ENCODE measurements around the gene PRDM11.

The PRDM11 gene

DNA sequence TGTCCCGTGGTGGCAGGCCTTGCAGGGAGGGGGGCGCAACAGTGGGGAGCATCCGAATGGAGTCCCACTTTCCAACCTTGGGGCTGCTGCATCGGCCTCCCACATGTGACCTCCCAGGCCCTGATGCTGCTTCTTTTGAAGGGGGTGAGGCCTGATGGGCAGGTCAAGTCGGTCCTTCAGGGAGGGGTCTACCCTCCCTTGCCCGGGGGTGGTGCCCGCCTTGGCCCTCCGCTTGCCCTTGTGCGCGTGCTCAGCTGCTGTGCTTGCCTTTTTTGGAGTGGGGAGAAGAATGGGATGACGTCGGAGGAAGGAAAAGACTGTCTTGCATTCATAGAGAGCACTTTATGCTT lies 66.9 kb downstream of the PRDM11 start:
- DNase-seq, result no peak

DNA sequence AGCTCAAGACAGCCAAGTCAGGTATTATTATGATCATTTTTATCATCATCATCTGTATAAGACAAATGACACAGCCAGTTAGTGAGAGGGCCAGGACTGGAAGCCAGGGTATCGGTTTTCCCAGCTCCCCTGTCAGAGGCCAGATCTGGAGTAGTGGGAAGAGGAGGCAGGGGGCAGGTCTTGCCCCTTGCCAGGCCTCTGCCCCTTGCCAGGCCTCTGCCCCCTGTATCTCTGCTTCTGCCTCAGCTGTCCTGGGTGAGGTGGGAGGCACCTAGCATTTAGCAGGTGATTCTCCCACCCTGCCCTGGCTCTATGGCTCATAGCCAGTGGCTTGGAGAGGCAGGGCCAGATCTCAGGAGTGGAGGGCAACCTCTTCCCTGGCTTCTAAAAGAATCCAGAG lies 67.3 kb downstream of the PRDM11 start:
- no peak for DNase-seq

DNA sequence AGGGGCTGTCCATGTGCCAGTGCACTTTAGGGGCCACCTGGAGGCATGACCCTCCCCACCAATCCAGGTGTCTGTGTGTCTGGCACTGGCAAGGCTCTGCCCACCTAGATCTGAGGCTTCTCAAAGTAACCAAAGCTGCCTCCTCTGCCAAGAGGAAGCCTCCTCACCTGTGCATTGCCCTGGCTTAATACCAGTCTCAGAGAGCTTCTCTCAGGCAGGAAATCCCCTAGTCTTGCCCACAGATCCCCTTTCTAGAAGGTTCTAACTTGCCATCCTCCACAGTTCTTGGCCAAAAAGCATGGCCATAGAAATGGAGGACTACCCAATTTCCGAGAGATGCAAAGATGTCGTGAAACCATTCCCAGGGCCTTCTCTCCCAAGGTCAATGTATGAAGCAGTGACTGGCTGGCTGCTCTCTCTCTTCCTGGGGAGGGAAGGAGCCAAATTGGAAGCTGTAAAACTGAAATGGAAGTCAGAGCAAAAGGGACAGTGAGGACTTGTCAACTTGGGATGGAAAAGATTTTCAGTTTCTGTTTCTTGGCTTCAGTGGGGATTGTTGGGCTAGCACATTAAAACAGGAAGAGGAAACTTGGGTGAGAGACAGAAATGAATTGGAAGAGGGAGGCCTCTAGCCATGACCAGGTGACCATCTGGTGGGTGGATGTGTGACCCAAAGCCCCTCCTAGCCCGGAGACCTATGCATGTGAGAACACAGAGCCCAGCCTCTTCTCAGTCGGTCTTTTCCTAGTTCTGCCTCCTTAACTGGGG lies 68.8 kb downstream of the PRDM11 start:
- no peak for DNase-seq

DNA sequence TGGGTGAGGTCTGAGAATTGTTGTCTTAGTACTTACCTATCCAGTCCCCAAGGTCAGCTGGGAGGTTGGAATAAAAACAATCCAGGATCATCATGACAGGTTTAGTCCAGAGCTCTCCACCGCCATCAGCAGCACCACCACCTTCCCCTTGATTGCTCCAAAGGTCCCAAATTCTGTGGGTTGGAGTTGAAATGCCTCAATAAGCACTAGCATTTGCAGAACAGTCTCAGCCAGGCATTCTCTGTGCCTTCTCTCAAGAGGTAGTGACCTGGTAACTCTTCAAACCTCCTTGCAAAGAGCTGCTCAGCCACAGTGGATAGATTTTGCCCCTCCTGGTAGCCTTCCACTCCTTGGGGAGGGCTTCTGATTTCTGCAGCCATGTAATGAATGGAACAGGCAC lies 69.6 kb downstream of the PRDM11 start:
- no peak for DNase-seq

DNA sequence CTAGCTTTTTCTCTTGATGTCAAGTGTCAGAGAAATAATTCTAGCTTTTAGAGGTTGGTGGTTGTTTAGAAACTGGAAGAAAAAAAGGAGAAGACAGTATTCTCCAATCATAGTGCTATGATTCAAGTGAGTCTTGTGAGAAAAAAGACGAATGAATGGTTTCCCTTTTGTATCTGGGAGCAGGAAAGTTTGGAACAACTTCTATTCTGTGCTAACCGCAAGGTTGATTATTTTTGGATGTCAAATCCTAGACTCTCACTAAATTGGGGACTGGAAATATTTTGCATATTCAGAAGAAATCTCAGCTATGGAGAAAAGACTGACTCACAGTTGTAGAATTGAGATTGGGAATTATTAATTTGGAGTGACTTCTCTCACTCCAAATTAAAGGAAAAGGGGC lies 70.5 kb downstream of the PRDM11 start:
- no peak for DNase-seq

DNA sequence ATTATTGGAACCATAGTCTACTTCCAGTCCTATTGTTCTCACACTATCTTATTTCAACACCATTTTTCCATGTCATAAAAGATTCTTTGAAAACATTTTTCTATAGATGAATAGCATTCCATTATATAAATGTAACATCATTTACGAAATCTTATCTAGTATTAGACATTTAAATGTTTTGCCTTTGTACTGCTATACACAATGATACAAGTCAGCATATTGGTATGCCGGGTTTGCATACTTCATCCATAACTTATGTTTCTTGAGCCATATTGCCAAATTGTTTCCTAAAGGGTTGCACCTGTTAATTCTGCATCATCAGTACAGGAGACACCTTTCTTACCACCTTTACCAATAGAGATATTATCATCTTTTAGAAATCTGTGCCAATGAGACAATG lies 71.6 kb downstream of the PRDM11 start:
- no peak for DNase-seq

DNA sequence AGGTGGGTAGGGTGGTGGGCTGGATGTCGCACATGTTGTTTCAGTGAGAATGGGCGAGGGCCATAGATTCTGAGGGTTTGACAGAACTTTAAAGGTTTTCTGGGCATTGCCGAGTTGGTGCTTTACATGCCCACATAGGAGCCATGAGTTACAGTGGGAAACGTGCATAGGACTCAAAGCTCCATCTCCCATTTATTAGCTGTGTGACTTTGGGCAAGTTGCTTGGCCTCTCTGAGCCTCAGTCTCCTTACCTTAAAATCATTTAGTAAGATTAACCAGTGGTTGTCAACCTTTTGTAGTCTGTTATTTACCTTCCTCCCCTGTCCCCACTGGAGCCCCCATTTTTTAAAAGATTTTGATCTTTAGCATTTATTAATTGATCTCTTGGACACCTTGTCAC lies 72.3 kb downstream of the PRDM11 start:
- DNase-seq, result no peak

DNA sequence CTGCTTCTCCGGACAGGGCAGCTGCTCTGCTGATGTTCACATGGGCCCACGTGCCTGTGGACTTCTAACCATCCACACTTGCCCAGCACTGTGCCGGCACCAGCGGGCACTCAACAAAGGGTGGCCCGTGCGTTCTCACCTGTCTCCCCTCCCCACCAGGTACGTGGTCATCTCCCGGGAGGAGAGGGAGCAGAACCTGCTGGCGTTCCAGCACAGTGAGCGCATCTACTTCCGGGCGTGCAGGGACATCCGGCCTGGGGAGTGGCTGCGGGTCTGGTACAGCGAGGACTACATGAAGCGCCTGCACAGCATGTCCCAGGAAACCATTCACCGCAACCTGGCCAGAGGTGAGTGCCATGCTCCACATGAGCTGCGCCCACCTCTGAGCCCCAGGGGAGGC lies 73.0 kb downstream of the PRDM11 start:
- DNase-seq, result no peak

DNA sequence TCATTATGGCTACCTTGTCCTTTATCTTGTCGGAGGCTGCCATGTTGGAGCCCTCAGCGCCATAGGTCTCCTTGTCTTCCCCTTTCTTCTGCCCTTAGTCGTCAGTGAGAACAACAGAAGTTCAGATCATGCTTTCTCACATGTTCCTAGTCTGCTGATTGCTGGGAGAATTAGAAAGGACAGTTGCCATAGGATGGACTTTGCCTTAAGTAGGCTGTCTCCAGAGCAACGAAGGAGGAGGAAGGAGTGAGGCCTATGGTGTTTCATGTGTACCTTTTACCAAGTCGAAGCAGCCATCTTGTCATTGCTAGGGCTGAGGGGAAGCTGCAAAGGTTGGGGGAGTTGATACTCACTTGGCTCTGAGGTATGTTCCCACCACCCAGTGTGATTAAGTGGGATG lies 77.1 kb downstream of the PRDM11 start:
- DNase-seq, result no peak

DNA sequence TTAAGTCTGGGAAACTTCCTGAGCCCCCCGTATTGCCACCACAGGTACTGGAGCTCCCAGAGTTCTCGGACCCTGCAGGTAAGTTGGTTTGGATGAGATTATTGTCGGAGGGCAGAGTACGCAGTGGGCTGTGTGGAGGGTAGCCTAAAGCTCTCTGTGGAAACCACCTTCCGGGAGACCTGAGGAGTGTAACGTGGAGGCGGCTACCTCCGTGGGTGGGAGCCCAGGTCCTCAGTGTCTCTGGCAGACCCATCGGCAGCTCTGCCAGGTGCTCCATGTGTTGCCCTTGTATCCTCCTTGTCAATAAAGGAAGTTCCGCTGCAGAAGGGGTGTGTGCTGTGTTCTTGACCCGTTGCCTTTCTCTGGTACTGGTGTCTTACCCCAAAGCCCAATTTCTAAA lies 78.3 kb downstream of the PRDM11 start:
- DNase-seq, result no peak

DNA sequence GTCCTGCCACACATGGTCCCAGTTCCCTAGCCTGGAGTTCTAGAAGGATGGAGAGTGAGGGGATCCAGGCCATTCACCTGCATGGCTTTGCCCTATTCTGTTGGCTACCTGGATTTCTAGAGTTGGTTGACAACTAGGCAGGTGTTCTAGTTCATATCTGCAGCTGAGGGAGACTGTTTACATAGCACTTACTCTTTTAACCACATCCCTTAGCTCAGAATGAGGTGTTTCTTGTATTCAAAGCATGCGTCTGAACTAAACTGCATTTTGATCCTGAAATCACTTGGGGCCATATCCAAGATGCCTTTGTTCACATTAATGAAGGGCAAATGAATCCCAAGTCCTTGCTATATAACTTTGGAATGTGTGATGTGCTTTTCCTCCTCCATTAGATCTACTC lies 78.8 kb downstream of the PRDM11 start:
- DNase-seq, result no peak

DNA sequence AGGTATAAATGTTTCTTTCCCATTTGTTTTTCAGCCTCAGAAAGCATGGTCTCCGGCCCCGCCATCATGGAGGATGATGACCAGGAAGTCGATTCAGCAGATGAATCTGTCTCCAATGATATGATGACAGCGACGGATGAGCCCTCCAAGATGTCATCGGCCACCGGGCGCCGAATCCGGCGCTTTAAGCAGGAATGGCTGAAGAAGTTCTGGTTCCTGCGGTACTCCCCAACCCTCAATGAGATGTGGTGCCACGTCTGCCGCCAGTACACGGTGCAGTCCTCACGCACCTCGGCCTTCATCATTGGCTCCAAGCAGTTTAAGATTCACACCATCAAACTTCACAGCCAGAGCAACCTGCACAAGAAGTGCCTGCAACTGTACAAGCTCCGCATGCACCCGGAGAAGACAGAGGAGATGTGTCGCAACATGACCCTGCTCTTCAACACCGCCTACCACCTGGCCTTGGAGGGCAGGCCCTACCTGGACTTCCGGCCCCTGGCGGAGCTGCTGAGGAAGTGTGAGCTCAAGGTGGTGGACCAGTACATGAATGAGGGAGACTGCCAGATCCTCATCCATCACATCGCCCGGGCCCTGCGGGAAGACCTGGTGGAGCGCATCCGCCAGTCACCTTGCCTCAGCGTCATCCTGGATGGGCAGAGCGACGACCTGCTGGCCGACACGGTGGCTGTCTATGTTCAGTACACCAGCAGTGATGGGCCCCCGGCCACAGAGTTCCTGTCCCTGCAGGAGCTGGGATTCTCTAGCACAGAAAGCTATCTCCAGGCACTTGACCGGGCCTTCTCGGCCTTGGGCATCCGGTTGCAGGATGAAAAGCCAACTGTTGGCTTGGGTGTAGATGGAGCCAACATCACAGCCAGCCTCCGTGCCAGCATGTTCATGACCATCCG lies 79.8 kb downstream of the PRDM11 start:
- DNase-seq, result no peak

DNA sequence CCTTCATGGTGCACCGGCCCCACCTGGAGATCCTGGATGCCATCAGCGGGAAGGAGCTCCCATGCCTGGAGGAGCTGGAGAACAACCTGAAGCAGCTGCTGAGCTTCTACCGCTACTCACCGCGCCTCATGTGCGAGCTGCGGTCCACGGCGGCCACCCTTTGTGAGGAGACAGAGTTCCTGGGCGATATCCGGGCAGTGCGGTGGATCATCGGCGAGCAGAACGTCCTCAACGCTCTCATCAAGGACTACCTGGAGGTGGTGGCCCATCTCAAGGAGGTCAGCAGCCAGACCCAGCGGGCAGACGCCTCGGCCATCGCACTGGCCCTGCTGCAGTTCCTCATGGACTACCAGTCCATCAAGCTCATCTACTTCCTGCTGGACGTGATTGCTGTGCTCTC lies 80.5 kb downstream of the PRDM11 start:
- no peak for DNase-seq

DNA sequence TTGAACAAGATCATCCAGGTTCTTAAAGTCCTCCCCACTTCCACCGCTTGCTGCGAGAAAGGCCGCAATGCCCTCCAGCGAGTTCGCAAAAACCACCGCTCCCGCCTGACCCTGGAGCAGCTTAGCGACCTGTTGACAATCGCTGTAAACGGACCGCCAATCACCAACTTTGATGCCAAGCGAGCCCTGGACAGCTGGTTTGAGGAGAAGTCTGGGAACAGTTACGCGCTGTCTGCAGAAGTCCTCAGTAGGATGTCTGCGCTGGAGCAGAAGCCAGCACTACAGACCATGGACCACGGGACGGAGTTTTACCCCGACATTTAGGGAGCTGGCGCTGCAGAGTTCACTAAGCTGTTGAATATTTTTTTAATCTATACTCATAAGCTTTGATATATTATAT lies 81.4 kb downstream of the PRDM11 start:
- DNase-seq, result no peak

DNA sequence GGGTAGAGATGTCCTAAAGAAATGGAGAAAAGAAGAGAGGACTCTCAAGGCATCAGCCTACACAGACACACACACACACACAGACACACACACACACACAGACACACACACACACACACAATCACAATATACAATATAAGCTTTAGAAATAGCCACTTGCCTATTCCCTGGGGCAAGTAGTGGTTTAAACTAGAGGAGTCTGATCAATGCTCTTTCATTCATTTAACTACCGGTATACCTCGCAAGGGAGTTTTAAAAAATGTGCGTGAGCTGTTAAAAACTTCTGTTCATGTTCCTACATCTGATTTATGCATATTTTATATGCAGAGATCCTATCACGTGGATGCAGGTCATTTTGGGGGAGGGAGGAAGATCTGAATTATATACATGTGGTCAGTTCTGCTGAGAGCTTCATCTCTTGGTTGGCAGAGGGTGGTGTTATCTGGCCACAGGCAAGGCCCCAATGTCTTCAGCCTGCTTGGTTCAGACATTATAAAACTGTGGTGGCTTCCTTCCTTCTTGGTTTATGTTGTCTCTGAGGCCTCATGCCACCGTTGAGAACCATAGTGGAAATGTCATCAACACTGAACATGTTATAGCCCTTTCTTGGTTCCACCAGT lies 83.1 kb downstream of the PRDM11 start:
- DNase-seq, result no peak

DNA sequence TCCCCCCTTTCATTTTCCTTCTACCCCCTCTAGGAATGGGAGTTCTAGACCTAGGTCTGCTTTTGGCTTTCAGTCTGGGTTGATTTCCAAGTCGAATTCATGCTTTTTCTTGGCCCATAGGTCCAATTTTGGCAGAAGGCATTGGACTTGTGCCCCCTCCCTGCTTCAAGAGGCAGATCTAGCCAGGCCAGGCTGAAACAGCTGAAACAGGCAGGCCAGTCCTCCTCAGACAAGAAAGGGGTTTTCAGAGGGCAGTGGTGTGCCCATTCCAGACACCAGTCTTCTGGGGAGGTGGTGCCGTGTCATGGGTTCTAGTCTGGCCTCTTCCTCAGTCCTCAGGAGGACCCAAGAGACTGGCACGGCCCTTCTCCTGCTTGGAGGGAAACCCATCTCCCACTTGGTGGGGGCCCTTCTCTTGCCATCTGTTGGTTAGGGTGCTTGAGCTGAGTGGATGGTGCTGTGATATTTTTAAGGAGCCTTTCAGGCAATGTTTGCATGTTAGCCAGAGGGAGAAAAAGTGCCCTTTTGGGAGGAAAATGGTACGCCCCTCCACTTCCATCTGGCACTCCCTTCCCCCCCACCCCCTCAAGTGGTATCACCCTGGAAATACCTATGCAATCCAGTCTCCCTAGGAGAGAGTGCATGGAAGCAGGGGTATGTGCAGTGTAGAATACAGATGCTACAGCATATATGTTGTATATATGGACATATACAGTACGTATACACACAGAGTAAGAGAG lies 86.1 kb downstream of the PRDM11 start:
- no peak for DNase-seq

DNA sequence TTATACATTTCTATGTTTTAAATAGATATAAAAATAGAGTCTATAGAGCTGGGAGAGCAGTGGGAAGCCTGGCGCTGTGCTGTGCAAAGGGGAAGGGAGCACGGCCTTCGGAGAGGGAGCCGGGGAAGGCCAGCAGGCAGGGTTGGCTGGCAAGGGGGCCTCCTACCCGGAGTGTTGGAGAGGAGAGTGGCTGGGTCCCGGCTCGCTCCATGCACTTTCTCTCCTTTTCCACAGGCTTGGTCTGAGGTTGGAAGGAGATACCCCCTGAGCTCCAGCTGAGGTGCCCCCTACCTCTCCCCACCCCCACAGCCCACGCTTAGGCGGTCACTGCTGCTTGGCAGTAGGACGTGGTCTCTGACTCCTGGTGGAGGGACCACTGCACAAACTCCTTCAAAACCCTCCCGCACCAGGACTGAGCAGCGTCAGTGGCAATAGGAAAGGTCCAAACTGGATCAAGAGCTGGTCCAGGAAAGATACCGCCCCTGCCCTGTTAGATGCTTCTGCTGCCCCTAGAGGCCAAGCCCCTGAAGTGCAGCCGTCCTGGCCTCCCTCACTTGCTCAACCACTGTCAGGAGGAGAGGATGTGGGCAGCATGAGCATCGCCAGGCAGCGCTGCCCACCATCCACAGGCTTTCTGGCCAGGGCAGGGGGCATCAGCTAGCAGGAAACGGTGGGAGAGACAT lies 86.8 kb downstream of the PRDM11 start:
- peak; percentile 18 for DNase-seq

DNA sequence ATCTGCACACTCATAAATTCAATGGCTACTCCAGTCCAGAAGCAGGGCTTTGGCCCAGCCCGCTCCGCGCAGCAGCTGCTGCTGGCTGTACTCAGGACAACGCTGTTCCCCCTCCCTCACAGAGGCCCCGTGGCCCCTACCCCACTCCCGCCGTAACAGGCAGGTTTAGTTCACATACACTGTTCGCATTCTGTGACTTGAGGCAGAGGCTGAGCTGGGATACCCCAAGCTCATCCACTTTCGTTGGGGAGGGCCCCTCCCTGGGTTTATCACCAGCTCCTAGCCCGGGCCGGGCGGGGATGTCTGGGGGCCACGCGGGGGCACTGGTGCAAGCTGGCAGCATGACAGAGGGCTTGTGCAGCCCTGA lies 87.3 kb downstream of the PRDM11 start:
- no peak for DNase-seq

DNA sequence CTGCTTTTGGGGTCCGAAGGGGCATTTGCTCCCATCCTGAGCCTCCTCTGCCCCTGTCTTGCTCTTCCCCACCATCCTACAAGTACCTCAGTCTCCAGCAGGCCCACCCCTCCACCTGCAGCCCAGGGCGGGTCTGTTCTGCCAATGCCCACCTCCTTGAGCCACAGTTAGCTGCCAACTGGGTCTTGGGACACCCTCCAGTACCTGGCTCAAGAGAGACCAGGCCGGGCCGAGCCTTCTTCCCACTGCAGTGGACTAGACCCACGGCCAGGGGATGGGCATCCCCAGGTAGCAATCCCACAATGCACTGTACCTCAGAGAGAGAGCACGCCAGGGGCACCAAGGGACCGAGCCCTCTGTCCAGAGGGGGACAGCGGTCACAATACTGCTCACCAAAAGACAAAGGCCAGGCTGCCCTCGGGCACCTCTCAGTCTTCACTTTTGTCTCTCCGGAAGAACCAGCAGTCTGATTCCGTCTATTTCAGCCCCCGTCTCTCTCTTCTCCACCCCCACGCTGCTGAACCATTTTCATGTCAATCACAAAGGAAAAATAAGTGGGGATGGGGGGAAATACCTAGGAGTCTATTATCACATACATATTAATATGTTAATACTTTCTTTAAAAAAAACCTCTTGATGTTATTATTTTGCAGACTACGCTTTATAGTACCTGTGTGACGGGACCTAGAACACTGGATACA lies 88.0 kb downstream of the PRDM11 start:
- no peak for DNase-seq

DNA sequence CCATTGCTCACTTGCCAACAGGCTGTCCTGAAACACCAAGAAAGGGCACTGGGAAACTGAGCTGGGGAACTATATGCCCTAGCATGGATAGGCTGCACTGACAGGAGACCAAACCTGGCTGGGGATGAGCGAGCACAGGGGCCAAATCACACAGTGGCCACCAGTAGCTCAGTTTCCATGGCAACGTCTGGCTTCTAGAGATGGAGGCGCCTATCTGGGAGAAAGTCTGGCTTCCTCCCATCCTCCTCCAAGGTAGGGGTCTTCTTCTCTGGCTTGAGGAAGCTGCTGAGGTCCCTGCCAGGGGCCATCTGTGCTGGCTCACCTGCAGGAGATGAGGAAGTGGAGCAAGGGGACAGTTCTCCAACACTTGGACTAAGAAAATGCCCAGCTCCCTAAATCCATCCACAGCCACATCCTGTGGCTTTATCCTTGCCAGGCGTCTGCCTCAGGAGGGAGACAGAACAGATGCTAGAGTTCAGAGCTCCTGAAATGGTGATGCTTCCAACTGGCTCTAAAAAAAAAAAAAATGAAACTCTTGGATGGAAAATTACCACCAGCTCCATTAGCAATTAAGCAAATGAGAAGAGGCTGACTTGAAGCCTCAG lies 91.4 kb downstream of the PRDM11 start:
- no peak for DNase-seq

DNA sequence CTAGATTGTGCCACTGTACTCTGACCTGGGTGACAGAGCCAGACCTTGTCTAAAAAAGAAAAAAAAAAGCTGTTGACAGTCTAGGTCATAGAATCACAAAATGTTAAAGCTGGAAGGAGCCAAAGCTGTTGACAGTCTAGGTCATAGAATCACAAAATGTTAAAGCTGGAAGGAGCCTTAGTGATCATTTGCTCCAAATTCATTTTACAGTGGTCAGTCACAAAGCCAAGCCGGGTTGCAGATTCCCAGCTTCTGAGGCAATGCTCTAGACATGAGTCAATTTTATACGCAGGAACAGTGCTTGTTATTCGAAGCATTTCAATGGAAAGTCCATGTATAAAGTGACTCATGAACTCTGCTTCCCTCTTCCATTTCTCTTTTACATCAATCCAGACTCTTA lies 92.3 kb downstream of the PRDM11 start:
- no peak for DNase-seq

DNA sequence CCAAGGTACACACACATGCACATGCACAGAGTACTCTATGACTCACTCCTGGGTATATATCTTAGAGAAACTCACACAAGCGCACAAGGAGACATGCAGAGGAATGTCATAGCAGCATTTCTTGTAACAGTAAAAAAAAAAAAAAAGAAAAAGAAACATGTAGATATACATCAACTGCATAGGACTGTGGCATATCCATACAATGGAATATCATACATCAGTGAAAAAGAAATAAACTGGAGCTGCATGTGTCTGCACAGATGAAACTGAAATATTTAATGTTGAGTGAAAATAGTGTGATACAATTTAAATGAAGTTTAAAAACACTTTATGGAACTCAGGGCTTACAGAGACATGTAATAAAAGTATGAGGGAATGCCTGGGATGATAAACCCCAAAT lies 93.3 kb downstream of the PRDM11 start:
- DNase-seq, result no peak

Data from NCI-H146 (cell line).